ENCODE data around the gene CTRB2.

CTRB2 gene

GRCh38 chr16:75233611-75233938 lies 26.6 kb upstream of the CTRB2 start:
- TF ChIP-seq, protein P1, sequence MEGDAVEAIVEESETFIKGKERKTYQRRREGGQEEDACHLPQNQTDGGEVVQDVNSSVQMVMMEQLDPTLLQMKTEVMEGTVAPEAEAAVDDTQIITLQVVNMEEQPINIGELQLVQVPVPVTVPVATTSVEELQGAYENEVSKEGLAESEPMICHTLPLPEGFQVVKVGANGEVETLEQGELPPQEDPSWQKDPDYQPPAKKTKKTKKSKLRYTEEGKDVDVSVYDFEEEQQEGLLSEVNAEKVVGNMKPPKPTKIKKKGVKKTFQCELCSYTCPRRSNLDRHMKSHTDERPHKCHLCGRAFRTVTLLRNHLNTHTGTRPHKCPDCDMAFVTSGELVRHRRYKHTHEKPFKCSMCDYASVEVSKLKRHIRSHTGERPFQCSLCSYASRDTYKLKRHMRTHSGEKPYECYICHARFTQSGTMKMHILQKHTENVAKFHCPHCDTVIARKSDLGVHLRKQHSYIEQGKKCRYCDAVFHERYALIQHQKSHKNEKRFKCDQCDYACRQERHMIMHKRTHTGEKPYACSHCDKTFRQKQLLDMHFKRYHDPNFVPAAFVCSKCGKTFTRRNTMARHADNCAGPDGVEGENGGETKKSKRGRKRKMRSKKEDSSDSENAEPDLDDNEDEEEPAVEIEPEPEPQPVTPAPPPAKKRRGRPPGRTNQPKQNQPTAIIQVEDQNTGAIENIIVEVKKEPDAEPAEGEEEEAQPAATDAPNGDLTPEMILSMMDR (IDR thresholded peaks at IDR 0.05; ENCODE audit: low read depth, low read length, missing control alignments) = no peak
- in situ Hi-C loops (cut with HindIII; ENCODE audit: low sequenced_read_pairs) = loop anchor here (25.0 kb wide), 1 partner anchor 154 kb away; no protein-coding TSS in a partner anchor
- H3K4me3 ChIP-seq (ENCODE audit: low read depth, low read length) = no peak overlapping the region
- no peak for DNase-seq (ENCODE audit: low read depth)

- no peak overlapping the region for H3K4me3 ChIP-seq (ENCODE audit: low read depth, low read length)
- no peak for DNase-seq (ENCODE audit: low read depth)
- in situ Hi-C loops (cut with HindIII; ENCODE audit: low sequenced_read_pairs) = loop anchor here (25.0 kb wide), 1 partner anchor 156 kb away; no protein-coding TSS in a partner anchor
- TF ChIP-seq, protein P1 (IDR thresholded peaks at IDR 0.05; ENCODE audit: low read depth, low read length, missing control alignments) = no peak
These were observed 24.6 kb upstream of the CTRB2 start for GRCh38 chr16:75231570-75231969.

- DNase-seq (ENCODE audit: low read depth) = no peak
- no peak overlapping the region for H3K4me3 ChIP-seq (ENCODE audit: low read depth, low read length)
- in situ Hi-C loops (cut with HindIII; ENCODE audit: low sequenced_read_pairs) = loop anchor here (25.0 kb wide), 1 partner anchor 157 kb away; no protein-coding TSS in a partner anchor
- TF ChIP-seq, protein P1 (IDR thresholded peaks at IDR 0.05; ENCODE audit: low read depth, low read length, missing control alignments) = no peak
These were observed 23.6 kb upstream of the CTRB2 start for GRCh38 chr16:75230471-75231110.

- in situ Hi-C loops (cut with HindIII; ENCODE audit: low sequenced_read_pairs) = loop anchor here (25.0 kb wide), 1 partner anchor 158 kb away; no protein-coding TSS in a partner anchor
- no peak overlapping the region for H3K4me3 ChIP-seq (ENCODE audit: low read depth, low read length)
- TF ChIP-seq, protein P1 (IDR thresholded peaks at IDR 0.05; ENCODE audit: low read depth, low read length, missing control alignments) = no peak
- no peak for DNase-seq (ENCODE audit: low read depth)
These were observed 22.4 kb upstream of the CTRB2 start for GRCh38 chr16:75229172-75230031.

DNA sequence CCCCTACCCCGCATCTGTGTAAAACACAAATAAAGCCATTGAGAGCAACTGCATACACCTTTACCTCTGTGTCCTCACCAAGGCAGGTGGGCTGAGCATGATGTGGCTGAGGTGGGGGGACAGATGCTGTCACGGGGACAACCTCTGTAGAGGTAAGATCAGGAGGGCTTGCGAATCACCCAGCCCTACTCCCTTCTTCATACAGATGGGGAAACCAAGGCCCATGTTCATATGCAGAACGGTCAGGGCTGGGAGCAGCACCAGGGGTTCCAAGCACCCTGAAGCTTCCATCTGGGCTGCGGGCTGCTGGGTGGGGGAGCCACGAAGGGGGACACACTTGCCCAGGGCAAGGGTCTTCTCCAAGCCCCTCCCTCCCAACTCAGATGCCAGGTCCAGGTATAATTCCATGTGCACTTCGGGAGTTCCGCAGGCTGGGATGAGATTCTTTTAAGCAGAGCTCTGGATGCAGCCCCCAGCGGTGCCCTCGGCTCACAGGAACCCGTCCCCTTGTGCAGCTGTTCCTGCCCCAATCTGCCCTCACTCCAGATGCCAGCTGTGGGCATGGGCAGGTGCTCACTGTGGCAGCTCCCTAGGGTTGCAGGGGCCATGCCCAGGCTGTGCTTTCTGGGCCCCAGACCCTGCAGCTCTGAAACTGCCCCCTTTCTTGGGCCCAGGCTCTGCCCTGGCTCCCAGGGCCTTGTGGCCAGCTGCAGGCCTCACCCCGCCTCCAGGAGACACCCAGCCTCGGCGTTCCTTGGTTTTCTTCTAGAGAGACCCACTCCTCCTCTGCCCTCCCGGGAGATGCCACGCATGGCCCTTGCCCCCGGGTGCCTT lies 21.4 kb upstream of the CTRB2 start:
- in situ Hi-C loops (cut with HindIII; ENCODE audit: low sequenced_read_pairs) = loop anchor here (25.0 kb wide), 1 partner anchor 159 kb away; no protein-coding TSS in a partner anchor
- DNase-seq (ENCODE audit: low read depth) = no peak

More for the DNA sequence above, 21.4 kb upstream of the CTRB2 start:
- no peak overlapping the region for H3K4me3 ChIP-seq (ENCODE audit: low read depth, low read length)
- TF ChIP-seq, protein P1 (IDR thresholded peaks at IDR 0.05; ENCODE audit: low read depth, low read length, missing control alignments) = no peak

All from astrocyte of the cerebellum (primary cell).